Muscle of arm (tissue), 12 donors: ENCODE results near the gene RPRD1B. TPM values are rescaled to one million over a fixed set of nuclear protein-coding genes. Genes with fewer than 3 reads are reported as not detected.
A peak's percentile ranks its signal among the peaks of the same experiment; 100 is the strongest.
"Not testable (repeated sequence)": the region's sequence is repeated elsewhere in the genome, so short reads cannot be mapped to it uniquely, and the experiment has no call there.

Experiments
- DNase-seq: peaks from one replicate; pipeline ENCODE4 v3.0.0-alpha.2; 2013
- polyA plus RNA-seq, 12 donors: library from polyadenylated mRNA; unstranded; fragments of 120-200 nt; gene quantifications; one replicate each; pipeline ENCODE4 v1.2.1, GENCODE V29; 2013; ENCODE audit not compliant: insufficient read length in 12 of 12

Gene RPRD1B
- polyA plus RNA-seq, 12 donors: 20.2 to 34.2 (median 28.1) TPM; not detected in 1

DNA sequence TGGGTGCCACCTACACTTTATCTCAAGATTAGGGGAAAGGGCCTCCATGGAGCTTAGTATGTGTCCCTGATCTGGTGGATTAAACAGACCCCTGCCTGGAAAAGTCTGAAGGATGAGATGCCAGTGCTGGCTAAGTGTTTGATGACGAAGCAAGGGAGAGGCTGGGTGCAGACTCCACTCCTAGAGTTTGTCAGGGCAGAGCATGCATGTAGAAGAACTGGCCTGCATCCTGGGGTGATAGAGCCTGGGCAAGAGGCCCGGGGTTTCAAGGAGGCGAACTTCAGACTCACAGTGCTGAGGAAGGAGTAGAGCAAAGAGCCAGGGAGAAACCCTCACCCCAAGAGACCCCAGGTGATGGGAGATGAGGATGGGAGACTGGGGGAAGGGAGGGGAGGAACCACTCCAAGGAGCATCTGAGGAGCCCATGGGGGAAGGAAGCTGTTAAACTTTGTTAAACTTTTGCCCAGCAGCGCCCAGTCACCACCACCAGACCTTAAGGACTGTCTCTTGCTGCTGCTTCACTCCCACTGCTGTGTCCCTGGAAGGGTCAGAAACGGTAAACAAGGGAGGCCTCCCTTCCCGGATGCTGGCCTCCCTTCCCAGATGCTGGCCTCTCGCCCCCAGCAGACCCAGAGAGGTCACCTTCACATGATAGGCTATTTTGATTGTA is 61.6 kb downstream of the RPRD1B start:
- DNase-seq: no peak

DNA sequence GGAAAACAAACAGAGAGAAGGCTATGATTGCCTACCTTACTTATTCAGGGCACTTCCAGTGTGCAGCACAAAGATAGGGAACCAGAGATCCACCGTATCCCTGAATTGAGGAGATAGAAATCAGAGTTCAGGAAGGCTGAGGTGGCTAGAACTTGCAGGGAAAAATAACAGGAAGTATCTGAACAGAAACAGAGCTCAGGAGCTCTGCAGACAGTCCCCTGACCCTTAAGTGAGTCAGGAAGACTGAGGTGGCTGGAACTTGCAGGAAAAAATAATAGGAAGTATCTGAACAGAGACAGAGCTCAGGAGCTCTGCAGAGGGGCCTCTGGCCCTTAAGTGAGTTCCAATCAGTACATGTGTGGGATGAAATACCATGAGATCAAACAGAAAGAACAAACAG is 65.4 kb downstream of the RPRD1B start:
- DNase-seq: no peak

DNA sequence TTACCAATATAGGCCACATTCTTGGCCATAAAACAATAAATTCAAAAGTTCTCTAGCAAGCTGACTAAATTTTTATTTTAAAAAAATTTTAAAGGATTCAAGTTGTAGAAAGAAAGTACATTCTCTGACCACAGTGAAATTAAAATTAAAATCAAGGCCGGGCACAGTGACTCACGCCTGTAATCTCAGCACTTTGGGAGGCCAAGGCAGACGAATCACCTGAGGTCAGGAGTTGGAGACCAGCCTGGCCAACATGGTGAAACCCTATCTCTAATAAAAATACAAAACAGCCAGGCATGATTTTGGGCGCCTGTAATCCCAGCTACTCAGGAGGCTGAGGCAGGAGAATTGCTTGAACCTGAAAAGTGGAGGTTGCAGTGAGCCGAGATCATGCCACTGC is 68.7 kb downstream of the RPRD1B start:
- DNase-seq: not testable (repeated sequence)

DNA sequence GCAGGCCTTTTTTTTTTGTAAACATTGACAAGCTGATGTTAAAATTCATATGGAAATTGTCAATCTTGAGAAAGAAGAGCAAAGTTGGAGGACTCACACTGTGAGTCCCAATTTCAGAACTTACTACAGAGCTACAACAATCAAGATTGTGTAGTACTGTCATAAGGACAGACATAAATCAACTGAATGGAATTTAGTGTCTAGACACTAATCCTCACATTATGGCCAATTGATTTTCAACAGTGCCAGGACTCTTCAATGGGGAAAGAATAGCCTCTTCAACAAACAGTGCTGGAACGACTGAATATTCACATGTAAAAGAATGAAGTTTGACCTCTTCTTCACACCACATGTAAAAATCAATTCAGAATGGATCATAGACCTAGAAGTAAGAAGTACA is 70.7 kb downstream of the RPRD1B start:
- DNase-seq: no peak

DNA sequence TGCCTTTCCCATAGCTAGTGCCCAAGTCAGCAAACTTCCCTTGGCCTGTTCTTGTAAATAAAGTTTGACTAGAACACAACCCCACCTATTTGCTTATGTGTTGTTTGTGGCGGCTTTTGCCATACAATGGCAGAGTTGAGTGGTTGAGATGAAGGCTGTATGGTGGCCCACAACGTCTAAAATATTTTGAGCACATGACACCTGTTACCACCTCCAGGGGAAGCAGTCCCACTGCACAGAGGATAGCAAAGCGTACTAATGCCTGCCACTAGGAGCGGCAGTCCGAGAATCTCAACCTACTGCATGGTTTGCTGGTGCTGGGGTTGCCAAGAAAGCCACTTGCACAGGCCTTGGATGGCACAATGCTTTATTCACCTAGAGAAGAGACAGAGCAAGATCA is 72.9 kb downstream of the RPRD1B start:
- no peak for DNase-seq

DNA sequence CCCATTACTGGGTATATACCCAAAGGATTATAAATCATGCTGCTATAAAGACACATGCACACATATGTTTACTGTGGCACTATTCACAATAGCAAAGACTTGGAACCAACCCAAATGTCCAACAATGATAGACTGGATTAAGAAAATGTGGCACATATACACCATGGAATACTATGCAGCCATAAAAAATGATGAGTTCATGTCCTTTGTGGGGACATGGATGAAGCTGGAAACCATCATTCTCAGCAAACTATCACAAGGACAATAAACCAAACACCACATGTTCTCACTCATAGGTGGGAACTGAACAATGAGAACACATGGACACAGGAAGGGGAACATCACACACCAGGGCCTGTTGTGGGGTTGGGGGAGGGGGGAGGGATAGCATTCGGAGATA is 73.8 kb downstream of the RPRD1B start:
- not testable (repeated sequence) for DNase-seq

DNA sequence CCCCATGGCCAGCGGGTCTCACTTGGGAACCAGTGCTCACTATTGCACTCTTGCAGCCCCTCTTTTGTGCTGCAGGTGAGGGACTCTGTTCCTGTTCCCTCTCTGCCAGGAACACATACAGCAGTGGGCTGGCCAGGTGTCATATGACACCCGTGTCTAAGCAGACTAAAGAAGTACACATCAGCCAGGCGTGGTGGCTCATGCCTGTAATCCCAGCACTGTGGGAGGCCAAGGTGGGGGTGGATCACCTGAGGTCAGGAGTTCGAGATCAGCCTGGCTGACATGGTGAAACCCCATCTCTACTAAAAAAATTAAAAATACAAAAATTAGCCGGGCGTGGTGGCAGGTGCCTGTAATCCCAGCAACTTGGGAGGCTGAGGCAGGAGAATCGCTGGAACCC is 74.4 kb downstream of the RPRD1B start:
- DNase-seq: not testable (repeated sequence)

DNA sequence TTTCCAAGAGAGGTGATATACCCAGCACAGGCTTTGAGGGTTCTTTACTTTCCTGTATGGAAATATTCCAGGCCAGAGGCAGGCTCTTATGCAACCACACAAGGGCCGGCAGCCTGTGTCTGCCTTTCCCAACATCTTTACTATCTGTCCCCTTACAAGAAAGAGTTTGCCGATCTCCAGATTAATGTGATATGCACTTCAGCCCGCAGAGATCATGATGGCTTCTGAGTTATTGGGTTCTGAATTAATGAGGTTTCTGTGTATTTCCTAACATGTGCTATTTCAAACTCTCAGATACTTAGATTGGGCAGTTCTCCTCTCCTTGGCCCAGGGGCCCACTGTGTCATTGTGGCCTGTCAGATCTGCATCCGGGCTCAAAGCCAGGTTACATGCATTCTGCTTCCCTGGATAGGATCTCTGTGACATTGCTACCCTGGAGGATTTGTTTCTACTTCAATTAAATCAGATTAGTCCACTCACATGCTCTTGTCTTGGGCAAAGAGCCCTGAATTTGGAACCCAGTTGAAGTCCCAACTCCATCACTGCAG is 75.0 kb downstream of the RPRD1B start:
- peak; percentile 72 for DNase-seq

DNA sequence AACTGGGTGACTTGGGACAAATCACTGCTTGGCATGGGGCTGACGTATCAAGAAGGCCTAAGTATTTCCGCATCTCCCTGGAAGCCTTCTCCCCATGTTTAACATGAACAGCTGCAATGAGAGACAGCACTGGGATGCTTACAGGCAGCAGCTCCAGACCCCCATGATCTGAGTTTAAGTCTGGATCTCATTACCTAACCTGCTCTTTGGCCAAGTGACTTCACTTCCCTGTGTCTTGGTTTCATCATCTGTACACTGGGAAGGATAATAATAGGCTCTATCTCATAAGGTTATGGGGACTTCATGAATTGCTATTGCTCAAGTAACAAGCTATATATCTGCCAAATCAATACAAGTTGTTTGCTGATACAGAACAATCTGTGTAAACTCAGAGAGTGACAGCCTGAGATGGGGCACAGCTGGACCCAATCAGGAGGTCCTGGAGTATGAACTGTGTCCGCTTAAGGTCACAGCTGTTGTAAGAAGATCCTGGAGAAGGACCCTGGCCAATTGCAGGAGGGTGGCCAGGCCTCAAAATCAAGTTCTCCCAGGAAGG is 75.5 kb downstream of the RPRD1B start:
- peak; percentile 86 for DNase-seq

DNA sequence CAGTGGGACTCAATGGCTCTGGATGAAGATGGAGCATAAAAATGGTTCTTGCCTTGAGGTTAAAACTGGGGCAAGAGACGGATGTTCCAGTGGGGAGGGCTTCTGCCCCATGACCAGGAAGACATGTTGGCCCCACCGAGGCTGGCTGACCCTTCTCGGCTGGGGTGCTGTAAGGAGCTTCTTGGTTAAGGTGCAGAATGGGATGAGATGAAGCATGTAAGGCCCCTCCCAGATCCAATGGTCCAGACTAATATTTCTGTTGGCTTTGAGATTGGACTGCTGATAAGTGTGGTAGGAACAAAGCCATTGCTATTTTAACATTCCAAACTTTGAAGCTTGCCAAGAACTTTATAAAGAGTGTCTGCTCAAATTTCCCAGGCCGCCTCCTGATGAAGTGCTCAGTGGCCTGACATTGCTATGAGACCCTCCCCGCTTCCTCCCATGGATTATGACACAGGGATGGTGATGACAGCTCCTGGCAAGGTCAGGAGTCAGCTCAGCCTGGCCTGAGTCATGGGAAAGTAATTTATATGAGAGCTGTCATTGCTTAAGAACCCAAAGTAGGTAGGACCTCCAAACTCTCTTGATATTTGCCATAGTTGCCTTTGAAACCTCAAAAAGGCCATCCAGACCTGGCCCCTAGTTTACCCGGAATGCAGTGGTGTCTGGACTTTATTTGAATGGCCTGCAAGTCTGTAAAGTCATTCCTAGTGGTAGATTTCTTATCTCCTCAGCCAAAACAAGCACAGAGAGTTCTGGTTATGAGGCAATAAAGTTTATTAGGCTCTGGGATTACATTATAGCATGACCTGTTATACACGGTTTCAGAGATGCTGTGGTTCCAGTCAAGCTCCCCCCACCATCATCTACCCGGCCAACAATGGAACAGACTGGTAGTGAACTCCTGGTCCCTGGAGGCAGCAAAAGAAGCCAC is 76.3 kb downstream of the RPRD1B start:
- peak; percentile 79 for DNase-seq

DNA sequence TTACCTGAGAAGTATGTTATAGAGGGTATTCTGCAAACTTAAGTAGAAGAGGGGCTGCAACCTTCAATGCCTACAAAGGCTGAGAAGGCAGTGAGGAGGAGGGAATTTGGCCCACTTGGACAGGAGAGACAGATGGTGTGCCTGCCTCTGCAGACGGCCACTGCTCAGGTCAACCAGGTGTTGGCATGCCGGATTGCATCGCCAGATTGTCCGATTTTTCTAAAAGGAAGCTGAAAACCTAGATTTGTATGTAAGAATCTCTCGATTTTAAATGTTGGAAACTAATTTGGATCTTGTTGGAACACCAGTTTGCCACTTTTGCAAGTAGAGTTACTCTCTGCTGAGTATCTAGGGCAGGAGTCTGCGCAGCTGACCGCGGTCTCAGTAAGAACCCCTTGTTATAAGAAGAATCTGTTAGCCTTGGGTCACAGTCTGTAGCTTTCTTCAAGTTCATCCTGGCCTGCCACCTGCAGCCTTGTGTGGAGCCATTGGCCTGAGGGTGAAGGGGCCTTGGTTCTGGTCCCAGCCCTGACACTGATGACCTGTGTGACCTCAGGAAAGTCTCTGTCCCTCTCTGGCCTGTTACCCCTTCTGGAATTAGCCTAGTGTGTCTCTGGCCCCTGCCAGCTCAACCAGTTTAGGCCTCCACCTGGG is 77.1 kb downstream of the RPRD1B start:
- DNase-seq: no peak

DNA sequence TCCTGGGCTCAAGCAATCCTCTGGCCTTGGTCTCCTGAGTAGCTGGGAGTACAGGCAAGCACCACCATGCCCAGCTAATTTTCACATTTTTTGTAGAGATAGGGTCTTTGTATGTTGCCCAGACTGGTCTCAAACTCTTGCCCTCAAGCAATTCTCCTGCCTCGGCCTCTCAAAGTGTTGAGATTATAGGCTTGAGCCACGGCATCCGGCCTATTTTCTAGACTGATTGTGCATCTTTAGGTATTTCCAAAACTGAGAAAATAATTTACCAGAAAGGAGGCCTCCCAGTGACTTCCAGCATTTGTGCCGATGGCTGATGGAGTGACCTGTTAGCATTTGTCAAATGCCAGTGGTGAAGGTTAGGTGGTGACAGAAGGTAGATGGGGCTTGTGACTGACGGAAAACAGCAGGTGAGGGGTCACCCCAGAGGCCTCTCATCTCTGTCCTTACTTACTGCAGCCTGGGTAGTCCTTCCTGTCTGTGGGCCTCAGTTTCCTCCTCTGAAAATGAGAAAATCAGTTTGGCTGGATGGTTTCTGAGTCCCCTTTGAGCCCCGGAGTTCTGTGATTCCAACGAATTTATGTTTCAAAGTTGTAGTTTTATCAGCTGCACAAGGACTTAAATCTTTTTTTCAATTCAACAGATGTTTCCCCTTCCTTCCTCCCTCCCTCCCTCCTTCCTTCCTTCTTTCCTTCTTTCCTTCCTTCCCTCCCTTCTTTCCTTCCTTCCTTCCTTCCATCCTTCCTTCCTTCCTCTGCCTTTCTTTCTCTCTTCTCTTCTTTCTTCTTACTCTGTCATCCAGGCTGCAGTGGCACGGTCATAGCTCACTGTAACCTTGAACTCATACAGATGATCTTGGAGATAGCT is 78.1 kb downstream of the RPRD1B start:
- DNase-seq: no peak

DNA sequence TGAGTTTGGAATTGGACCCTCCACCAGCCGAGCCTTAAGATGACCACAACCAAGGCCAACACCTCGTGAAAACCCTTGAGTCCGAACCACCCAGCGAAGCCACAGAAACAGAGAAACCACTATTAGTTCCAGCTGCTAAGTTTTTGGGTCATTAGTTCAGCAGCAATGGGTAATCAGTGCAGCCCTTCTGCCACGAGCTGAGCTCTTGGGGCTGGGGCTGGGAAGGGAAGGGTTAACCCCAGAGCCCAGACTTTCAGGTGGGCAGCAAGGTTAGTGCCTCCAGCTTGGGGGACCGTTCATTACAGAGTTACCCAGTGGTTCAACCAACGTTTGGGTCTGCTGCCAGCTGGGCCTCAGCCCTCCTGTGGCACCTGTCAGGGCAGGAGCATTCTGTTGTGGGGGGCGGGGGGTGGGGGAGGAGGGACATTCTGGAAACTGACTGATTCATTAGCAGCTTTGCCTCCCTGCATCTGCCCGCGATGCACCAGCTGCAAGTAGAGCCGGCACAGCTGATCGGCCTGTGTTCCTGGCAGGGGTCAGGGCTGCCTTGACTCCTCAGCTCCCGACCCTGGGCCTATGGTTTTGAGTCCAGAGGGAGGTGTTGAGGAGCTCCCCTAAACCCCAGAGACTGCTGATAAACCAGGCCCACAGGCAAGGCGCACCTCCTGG is 78.8 kb downstream of the RPRD1B start:
- DNase-seq: no peak

DNA sequence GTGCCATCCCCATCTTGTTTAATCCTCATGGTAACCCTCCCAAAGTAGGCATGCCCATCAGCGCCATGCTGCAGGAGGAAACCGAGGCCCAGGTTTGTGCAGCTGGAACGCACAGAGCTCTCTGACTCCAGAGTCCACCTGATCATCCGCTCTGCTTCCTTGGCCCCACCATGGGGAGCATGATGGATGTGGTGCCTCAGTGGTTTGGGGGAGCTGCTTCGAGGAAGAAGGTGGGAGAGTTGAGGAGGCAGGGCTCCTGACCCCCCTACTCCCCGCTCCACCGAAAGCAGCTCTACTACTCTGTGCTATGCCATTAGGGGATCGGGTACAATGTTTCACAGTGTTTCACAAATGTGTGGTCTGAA is 79.4 kb downstream of the RPRD1B start:
- DNase-seq: no peak

DNA sequence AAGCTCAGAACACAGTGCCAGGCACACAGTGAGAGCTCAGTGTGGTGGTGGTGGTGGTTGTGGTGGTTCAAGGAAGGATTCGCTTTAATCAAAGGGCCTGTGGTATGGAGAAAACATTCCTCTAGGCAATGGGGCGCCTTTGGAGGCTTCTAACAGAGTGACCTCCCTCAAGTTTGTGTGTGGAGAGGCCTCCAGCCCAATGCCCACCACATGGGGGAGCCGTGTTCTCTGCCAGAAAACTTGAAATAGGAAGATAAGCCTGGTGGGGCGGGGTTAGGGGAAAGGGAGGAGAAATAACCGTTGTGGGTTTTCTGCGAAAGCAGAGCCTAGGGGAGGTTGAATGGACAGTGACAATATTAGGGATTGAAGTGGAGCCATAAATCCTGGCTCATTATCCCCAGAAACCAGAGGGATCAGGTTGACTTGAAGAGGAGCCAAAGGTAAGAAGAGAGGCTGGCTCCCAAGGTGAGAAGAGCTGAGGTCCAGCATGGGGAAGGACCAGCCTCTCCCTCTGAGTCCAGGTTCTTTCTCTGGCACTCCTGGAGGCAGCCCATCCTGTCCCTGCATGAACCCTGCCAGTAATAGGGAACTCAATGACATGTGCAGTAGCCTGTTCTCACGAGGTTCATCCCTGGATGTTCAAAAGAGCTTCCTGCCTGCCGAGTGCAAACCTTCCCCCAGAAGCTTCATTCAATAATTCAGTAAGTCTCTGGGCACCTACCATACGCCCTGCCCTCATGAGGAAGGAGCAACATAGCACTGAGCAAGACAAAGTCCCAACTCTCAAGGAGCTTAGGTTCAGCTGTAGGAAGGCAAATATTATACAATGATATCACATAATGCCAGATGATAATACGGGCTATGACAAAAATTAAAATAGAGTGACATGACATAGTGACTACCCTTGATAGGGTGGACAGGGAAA is 80.1 kb downstream of the RPRD1B start:
- no peak for DNase-seq

DNA sequence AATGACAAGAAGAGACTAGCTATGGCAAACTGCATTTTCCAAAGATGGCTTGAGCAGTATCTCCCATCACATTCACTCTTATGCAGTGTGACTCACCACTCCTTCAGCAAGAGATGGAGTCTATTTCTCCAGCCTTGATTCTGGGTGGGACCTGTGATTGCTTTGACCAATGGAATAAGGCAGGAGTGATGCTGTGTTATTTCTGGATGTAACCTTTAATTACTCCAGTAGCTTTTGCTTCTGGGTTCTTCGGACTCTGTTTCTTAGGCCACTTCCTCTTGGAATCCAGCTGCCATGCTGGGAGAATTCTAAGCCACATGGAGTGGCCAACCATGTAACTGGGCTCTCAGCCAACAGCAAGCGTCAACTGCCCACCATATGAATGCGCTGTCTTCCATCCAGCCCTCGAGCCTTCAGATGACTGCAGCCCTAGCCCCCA is 80.8 kb downstream of the RPRD1B start:
- DNase-seq: no peak

DNA sequence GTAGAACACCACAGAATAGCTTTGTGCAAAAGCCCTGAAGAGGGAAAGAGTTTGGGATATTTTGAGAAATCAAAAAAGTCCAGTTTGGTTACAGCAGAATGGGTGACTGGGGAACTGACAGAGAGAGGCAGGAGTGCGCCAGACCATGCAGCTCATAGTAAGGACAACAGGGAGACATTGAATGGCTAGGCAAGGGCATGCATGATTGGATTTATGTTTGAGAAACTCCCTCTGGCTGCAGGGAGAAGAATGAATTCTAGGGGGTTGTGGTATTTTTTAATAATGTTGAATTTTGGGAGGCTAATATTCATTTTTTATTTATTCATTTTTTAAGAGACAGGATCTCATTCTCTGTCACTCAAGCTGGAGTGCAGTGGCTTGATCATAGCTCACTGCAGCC is 81.7 kb downstream of the RPRD1B start:
- DNase-seq: no peak

DNA sequence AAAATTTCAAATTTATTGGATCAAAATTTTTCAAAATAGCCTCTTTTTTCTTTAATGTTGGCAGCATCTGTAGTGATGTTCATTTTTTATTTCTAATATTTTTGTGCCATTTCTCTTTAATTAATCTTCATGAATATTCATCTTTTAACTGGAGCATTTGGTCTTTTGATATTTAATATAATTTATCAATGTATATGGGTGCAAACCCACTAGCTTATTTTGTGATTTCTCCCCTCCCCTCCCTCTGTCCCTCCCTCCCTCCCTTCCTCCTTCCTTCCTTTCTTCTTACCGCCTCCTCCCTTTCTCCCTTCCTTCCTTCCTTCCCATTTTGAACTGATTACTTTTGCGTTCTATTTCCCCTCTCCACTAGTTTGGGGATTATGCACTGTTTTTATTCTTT is 82.3 kb downstream of the RPRD1B start:
- no peak for DNase-seq
